OCI-LY7 (cell line): ENCODE results near the gene CTNNA3. TPM values are rescaled to one million over a fixed set of nuclear protein-coding genes. Genes with fewer than 3 reads are reported as not detected.

Source experiments
- BruUV-seq: library from RNA; stranded (reverse); fragments of 400-500 nt; replicated peaks from 2 replicates; lab custom pipeline; 2021; lab: Mats Ljungman, UMichigan
- CTCF ChIA-PET: fragments of 300-600 bp; sonication (Branson Sonifier 250); formaldehyde crosslinking; loops from one replicate; lab custom pipeline; 2022; ENCODE audit warnings: antibody characterized with exemption; ENCODE audit not compliant: unreplicated experiment; lab: Charles Lee
- POLR2A ChIA-PET: fragments of 300-600 bp; sonication (Branson Sonifier 250); formaldehyde crosslinking; loops from one replicate; lab custom pipeline; 2022; ENCODE audit warnings: antibody characterized with exemption; lab: Charles Lee
- DNase-seq: peaks from one replicate; pipeline ENCODE4 v3.0.0-alpha.2; 2015; ENCODE audit warnings: low spot score
- H2AFZ ChIP-seq: fragments of 200-600 bp; sonication (generic), shearing (Covaris generic); 2 replicates; pipeline ENCODE4 v1.6.1; 2014; ENCODE audit warnings: mild to moderate bottlenecking, antibody characterized with exemption, low read length, moderate library complexity
- H3K27ac ChIP-seq: fragments of 200-600 bp; sonication (generic); 2 replicates; pipeline ENCODE4 v1.5.1; 2014; ENCODE audit warnings: mixed run types, low read depth, mild to moderate bottlenecking, moderate library complexity, low read length, inconsistent platforms; ENCODE audit not compliant: poor library complexity, severe bottlenecking
- H3K36me3 ChIP-seq: fragments of 200-600 bp; sonication (generic); 2 replicates; pipeline ENCODE4 v1.6.1; 2014; ENCODE audit warnings: mild to moderate bottlenecking, antibody characterized with exemption, low read length, moderate library complexity, mixed read lengths; ENCODE audit not compliant: insufficient read depth
- H3K4me1 ChIP-seq: fragments of 200-600 bp; sonication (generic); 2 replicates; pipeline ENCODE4 v1.5.1; 2014; ENCODE audit warnings: mild to moderate bottlenecking, low read length; ENCODE audit not compliant: insufficient read depth, poor library complexity, severe bottlenecking
- H3K4me2 ChIP-seq: fragments of 200-600 bp; sonication (generic); 2 replicates; pipeline ENCODE4 v1.6.1; 2014; ENCODE audit warnings: mild to moderate bottlenecking, low read length
- H3K4me3 ChIP-seq: fragments of 200-600 bp; sonication (generic); 2 replicates; pipeline ENCODE4 v1.5.1; 2014; ENCODE audit warnings: mild to moderate bottlenecking, low read depth, low read length; ENCODE audit not compliant: poor library complexity, severe bottlenecking
- H3K79me2 ChIP-seq: fragments of 200-600 bp; sonication (generic); 2 replicates; pipeline ENCODE4 v1.6.1; 2016; ENCODE audit warnings: low read depth, mild to moderate bottlenecking, low read length, moderate library complexity, mixed read lengths; ENCODE audit not compliant: insufficient read depth
- H3K9me2 ChIP-seq: fragments of 200-600 bp; sonication (generic); 2 replicates; pipeline ENCODE4 v1.6.1; 2016; ENCODE audit warnings: mild to moderate bottlenecking, low read length, mixed read lengths; ENCODE audit not compliant: insufficient read depth
- H3K9me3 ChIP-seq: fragments of 200-600 bp; sonication (generic); 2 replicates; pipeline ENCODE4 v1.6.1; 2014; ENCODE audit warnings: mild to moderate bottlenecking, mixed run types, low read length, mixed read lengths
- H4K20me1 ChIP-seq: fragments of 200-600 bp; sonication (generic); 2 replicates; pipeline ENCODE4 v1.6.1; 2014; ENCODE audit warnings: mild to moderate bottlenecking, antibody characterized with exemption, low read length, moderate library complexity, mixed read lengths; ENCODE audit not compliant: insufficient read depth
- EZH2phosphoT487 ChIP-seq: fragments of 200-600 bp; sonication (generic); IDR thresholded peaks from 2 replicates; pipeline ENCODE4 v1.6.1; 2018; ENCODE audit warnings: low read depth, borderline replicate concordance, mild to moderate bottlenecking, mixed run types, antibody characterized with exemption, low read length, moderate library complexity, mixed read lengths
- intact Hi-C: fragments of 100-400 bp; cut with micrococcal nuclease; formaldehyde crosslinking; loops from one replicate; pipeline ENCODE4 v1.10.0; 2022; ENCODE audit not compliant: unreplicated experiment
- total RNA-seq, 2 experiments: library from RNA; depleted of rRNA in 1 of 2; stranded (reverse); fragments of >200 nt in 1 of 2; shearing (Covaris generic) in 1 of 2; gene quantifications; 2 replicates each; pipeline ENCODE4 v1.2.3, GENCODE V29; 2014 to 2022
- TF ChIP-seq, protein P1 (sequence below): fragments of 200-600 bp; sonication (generic); conservative IDR thresholded peaks from 2 replicates; pipeline ENCODE4 v1.5.1; 2014; ENCODE audit warnings: mild to moderate bottlenecking, antibody characterized with exemption, low read length, moderate library complexity, mixed read lengths

Gene CTNNA3
- total RNA-seq, 2 experiments from 2014 or later = not detected

DNA sequence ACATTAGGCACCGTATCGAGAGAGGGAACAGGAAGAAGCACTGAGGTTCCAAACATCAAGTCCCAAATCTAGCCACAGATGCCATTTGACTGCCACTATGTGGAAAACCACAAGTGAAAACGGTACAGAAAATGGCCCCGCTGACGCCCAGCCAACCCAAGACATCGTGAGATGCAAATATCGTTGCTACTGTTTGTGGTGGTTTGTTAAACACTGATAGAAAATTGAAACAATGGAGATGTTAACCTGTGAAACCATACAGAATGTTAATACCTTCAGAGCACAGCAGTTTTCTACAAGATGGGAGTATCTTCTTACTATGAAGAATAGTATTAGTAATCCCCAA, 922.5 kb downstream of the CTNNA3 start:
- no TSS peak for BruUV-seq
- H2AFZ ChIP-seq = no peak overlapping the region
- no peaks in the 10 kb centered on the region for H3K9me2 ChIP-seq
- CTCF ChIA-PET = no interaction called here
- no peak for DNase-seq
- POLR2A ChIA-PET = no interaction called here
- H3K4me3 ChIP-seq = no peak overlapping the region
- no peaks in the 10 kb centered on the region for H3K79me2 ChIP-seq
- TF ChIP-seq, protein P1, sequence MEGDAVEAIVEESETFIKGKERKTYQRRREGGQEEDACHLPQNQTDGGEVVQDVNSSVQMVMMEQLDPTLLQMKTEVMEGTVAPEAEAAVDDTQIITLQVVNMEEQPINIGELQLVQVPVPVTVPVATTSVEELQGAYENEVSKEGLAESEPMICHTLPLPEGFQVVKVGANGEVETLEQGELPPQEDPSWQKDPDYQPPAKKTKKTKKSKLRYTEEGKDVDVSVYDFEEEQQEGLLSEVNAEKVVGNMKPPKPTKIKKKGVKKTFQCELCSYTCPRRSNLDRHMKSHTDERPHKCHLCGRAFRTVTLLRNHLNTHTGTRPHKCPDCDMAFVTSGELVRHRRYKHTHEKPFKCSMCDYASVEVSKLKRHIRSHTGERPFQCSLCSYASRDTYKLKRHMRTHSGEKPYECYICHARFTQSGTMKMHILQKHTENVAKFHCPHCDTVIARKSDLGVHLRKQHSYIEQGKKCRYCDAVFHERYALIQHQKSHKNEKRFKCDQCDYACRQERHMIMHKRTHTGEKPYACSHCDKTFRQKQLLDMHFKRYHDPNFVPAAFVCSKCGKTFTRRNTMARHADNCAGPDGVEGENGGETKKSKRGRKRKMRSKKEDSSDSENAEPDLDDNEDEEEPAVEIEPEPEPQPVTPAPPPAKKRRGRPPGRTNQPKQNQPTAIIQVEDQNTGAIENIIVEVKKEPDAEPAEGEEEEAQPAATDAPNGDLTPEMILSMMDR = no peak
- no peak for TF ChIP-seq EZH2phosphoT487
- no peaks in the 10 kb centered on the region for H3K9me3 ChIP-seq
- intact Hi-C loops = no loop called here
- H3K27ac ChIP-seq = no peak overlapping the region
- H3K4me1 ChIP-seq = no peaks in the 10 kb centered on the region
- H3K4me2 ChIP-seq = no peak overlapping the region
- H3K36me3 ChIP-seq = no peaks in the 10 kb centered on the region
- H4K20me1 ChIP-seq = no peaks in the 10 kb centered on the region

GRCh38 chr10:66772548-66773471, 923.2 kb downstream of the CTNNA3 start:
- no TSS peak for BruUV-seq

More at GRCh38 chr10:66772548-66773471, 923.2 kb downstream of the CTNNA3 start:
- H3K4me3 ChIP-seq = no peak overlapping the region
- H4K20me1 ChIP-seq = no peaks in the 10 kb centered on the region
- H3K36me3 ChIP-seq = no peaks in the 10 kb centered on the region
- no peak overlapping the region for H3K4me2 ChIP-seq
- H3K79me2 ChIP-seq = no peaks in the 10 kb centered on the region
- intact Hi-C loops = no loop called here
- CTCF ChIA-PET = no interaction called here
- H3K27ac ChIP-seq = no peak overlapping the region
- H3K4me1 ChIP-seq = no peaks in the 10 kb centered on the region
- H3K9me3 ChIP-seq = no peaks in the 10 kb centered on the region
- DNase-seq = no peak
- H3K9me2 ChIP-seq = no peaks in the 10 kb centered on the region
- POLR2A ChIA-PET = no interaction called here
- H2AFZ ChIP-seq = no peak overlapping the region
- TF ChIP-seq EZH2phosphoT487 = no peak
- TF ChIP-seq, protein P1 = no peak
